GM19328 (cell line): ENCODE measurements around the gene RAB3IP.
"Not testable (repeated sequence)": the region's sequence is repeated elsewhere in the genome, so short reads cannot be mapped to it uniquely, and the experiment has no call there.

ENCODE experiments used
- ATAC-seq: cut with Tn5 transposase; IDR thresholded peaks from one replicate; pipeline ENCODE4 v1.9.1; 2021; ENCODE audit warnings: mild to moderate bottlenecking, moderate library complexity; ENCODE audit not compliant: unreplicated experiment

RAB3IP gene

GRCh38 chr12:69834147-69834546 lies 95.5 kb downstream of the RAB3IP start:
- no peak for ATAC-seq

GRCh38 chr12:69834576-69834975 lies 95.9 kb downstream of the RAB3IP start:
- ATAC-seq, result no peak

- no peak for ATAC-seq
These were observed 96.4 kb downstream of the RAB3IP start for GRCh38 chr12:69835081-69835480.

- no peak for ATAC-seq
These were observed 97.4 kb downstream of the RAB3IP start for GRCh38 chr12:69836015-69836414.

GRCh38 chr12:69837191-69837590 lies 98.5 kb downstream of the RAB3IP start:
- no peak for ATAC-seq

- no peak for ATAC-seq
These were observed 99.2 kb downstream of the RAB3IP start for GRCh38 chr12:69837657-69838415.

GRCh38 chr12:69840727-69841126 lies 102.1 kb downstream of the RAB3IP start:
- ATAC-seq, result no peak

GRCh38 chr12:69843608-69844007 lies 104.9 kb downstream of the RAB3IP start:
- ATAC-seq, result no peak

- ATAC-seq, result no peak
These were observed 105.8 kb downstream of the RAB3IP start for GRCh38 chr12:69844416-69844815.

GRCh38 chr12:69844836-69845235 lies 106.2 kb downstream of the RAB3IP start:
- ATAC-seq, result no peak

- ATAC-seq, result no peak
These were observed 108.3 kb downstream of the RAB3IP start for GRCh38 chr12:69846976-69847375.

GRCh38 chr12:69851976-69852375 lies 113.3 kb downstream of the RAB3IP start:
- ATAC-seq, result no peak

GRCh38 chr12:69853176-69853961 lies 114.7 kb downstream of the RAB3IP start:
- not testable (repeated sequence) for ATAC-seq

- no peak for ATAC-seq
These were observed 128.0 kb downstream of the RAB3IP start for GRCh38 chr12:69866698-69867097.

GRCh38 chr12:69868695-69869094 lies 130.0 kb downstream of the RAB3IP start:
- ATAC-seq, result no peak

GRCh38 chr12:69872804-69873203 lies 134.1 kb downstream of the RAB3IP start:
- ATAC-seq, result no peak
